NCI-H2081 (cell line): ENCODE data around the gene RAB26.
"Not testable (repeated sequence)": the region's sequence is repeated elsewhere in the genome, so short reads cannot be mapped to it uniquely, and the experiment has no call there.

Experiments used
- DNase-seq, 2 experiments: peaks; one replicate each; lab custom pipeline; 2025; lab: John Stamatoyannopoulos, UW

The RAB26 gene

GRCh38 chr16:2117341-2117740 is 31.1 kb upstream of the RAB26 start:
- not testable (repeated sequence) for DNase-seq

- not testable (repeated sequence) for DNase-seq
Observed at GRCh38 chr16:2117960-2118722, 30.3 kb upstream of the RAB26 start.

- not testable (repeated sequence) for DNase-seq
Observed at GRCh38 chr16:2121325-2121724, 27.1 kb upstream of the RAB26 start.

- DNase-seq: no peak
Observed at GRCh38 chr16:2121853-2122252, 26.6 kb upstream of the RAB26 start.

GRCh38 chr16:2122429-2122828 is 26.0 kb upstream of the RAB26 start:
- no peak for DNase-seq

- DNase-seq: not testable (repeated sequence)
Observed at GRCh38 chr16:2122934-2123683, 25.3 kb upstream of the RAB26 start.

GRCh38 chr16:2123706-2124376 is 24.6 kb upstream of the RAB26 start:
- not testable (repeated sequence) for DNase-seq

- DNase-seq: not testable (repeated sequence)
Observed at GRCh38 chr16:2124377-2124693, 24.1 kb upstream of the RAB26 start.

- DNase-seq: peak; percentile 52 to 68
Observed at GRCh38 chr16:2124694-2125444, 23.6 kb upstream of the RAB26 start.

GRCh38 chr16:2125609-2126008 is 22.8 kb upstream of the RAB26 start:
- DNase-seq: not testable (repeated sequence)

GRCh38 chr16:2126161-2126743 is 22.2 kb upstream of the RAB26 start:
- not testable (repeated sequence) for DNase-seq

- DNase-seq: not testable (repeated sequence)
Observed at GRCh38 chr16:2126928-2127556, 21.4 kb upstream of the RAB26 start.

- peak; percentile 40 to 52 for DNase-seq
Observed at GRCh38 chr16:2127630-2128280, 20.7 kb upstream of the RAB26 start.

- DNase-seq: not testable (repeated sequence)
Observed at GRCh38 chr16:2129251-2129650, 19.2 kb upstream of the RAB26 start.

GRCh38 chr16:2129890-2130447 is 18.5 kb upstream of the RAB26 start:
- DNase-seq: not testable (repeated sequence)

GRCh38 chr16:2133797-2134196 is 14.6 kb upstream of the RAB26 start:
- DNase-seq: not testable (repeated sequence)

- not testable (repeated sequence) for DNase-seq
Observed at GRCh38 chr16:2135071-2135470, 13.4 kb upstream of the RAB26 start.

- peak; percentile 82 to 86 for DNase-seq
Observed at GRCh38 chr16:2135770-2136490, 12.5 kb upstream of the RAB26 start, which contains the start of gene PKD1. TSS of gene PKD1 (minus strand) at chr16:2135898. CDS start at chr16:2135689, 209 bp downstream.
